Measurements from ENCODE around the gene PLA2G3. TPM values are rescaled to one million over a fixed set of nuclear protein-coding genes. Genes with fewer than 3 reads are reported as not detected.

The PLA2G3 gene
- total RNA-seq, 1 experiment from 2014 or later: not detected

- TF ChIP-seq CTCF (IDR thresholded peaks at IDR 0.05; ENCODE audit: insufficient read depth in 1 of 2, low read depth in 1 of 2, low read length in 1 of 2, severe bottlenecking in 1 of 2, unreplicated experiment in 1 of 2): no peak
- Histone ChIP-seq H3K36me3 (ENCODE audit: control insufficient read depth, insufficient read depth, low read length) (no peaks in the 10 kb centered on the region), H3K4me3 (ENCODE audit: low read depth, low read length) (no peak overlapping the region), H3K4me1 (no peaks in the 10 kb centered on the region), H3K27me3 (replicated peaks; ENCODE audit: control insufficient read depth, insufficient read depth, low read length) (no peaks in the 10 kb centered on the region), H3K9me3 (no peaks in the 10 kb centered on the region)
- Mint-ChIP-seq H3K27me3 (ENCODE audit: insufficient read depth, unreplicated experiment) (no peaks in the 10 kb centered on the region), H3K27ac (ENCODE audit: unreplicated experiment) (no peak overlapping the region), H3K4me3 (ENCODE audit: unreplicated experiment) (no peak overlapping the region), H3K9me3 (ENCODE audit: unreplicated experiment) (no peaks in the 10 kb centered on the region), H3K36me3 (ENCODE audit: insufficient read depth, unreplicated experiment) (no peaks in the 10 kb centered on the region), H3K4me1 (ENCODE audit: low read depth, unreplicated experiment) (no peaks in the 10 kb centered on the region)
- ChIA-PET CTCF (interaction anchor here (0.6 kb wide), 1 partner anchor 160 kb away, joined by 3 read pairs; no protein-coding TSS in a partner anchor), POLR2A (no interaction called here)
- DNase-seq: no peak
- intact Hi-C loops (cut with micrococcal nuclease; ENCODE audit: unreplicated experiment): no loop called here
- no TSS peak for BruUV-seq (replicated peaks)
Observed at GRCh38 chr22:31153357-31153756, 13.0 kb upstream of the PLA2G3 start.

GRCh38 chr22:31151872-31152271 lies 11.6 kb upstream of the PLA2G3 start:
- Histone ChIP-seq H3K4me3 (ENCODE audit: low read depth, low read length) (no peak overlapping the region), H3K9me3 (no peaks in the 10 kb centered on the region), H3K36me3 (ENCODE audit: control insufficient read depth, insufficient read depth, low read length) (no peaks in the 10 kb centered on the region), H3K27me3 (replicated peaks; ENCODE audit: control insufficient read depth, insufficient read depth, low read length) (no peaks in the 10 kb centered on the region), H3K4me1 (no peaks in the 10 kb centered on the region)
- Mint-ChIP-seq H3K27ac (ENCODE audit: unreplicated experiment) (no peak overlapping the region), H3K36me3 (ENCODE audit: insufficient read depth, unreplicated experiment) (no peaks in the 10 kb centered on the region), H3K4me1 (ENCODE audit: low read depth, unreplicated experiment) (no peaks in the 10 kb centered on the region), H3K4me3 (ENCODE audit: unreplicated experiment) (no peak overlapping the region), H3K27me3 (ENCODE audit: insufficient read depth, unreplicated experiment) (no peaks in the 10 kb centered on the region), H3K9me3 (ENCODE audit: unreplicated experiment) (no peaks in the 10 kb centered on the region)
- POLR2A ChIA-PET: no interaction called here
- TF ChIP-seq CTCF (IDR thresholded peaks at IDR 0.05; ENCODE audit: insufficient read depth in 1 of 2, low read depth in 1 of 2, low read length in 1 of 2, severe bottlenecking in 1 of 2, unreplicated experiment in 1 of 2): no peak
- BruUV-seq (replicated peaks): no TSS peak
- intact Hi-C loops (cut with micrococcal nuclease; ENCODE audit: unreplicated experiment): no loop called here
- CTCF ChIA-PET: interaction anchor here (0.7 kb wide), 1 partner anchor 16 kb away, joined by 3 read pairs; no protein-coding TSS in a partner anchor
- no peak for DNase-seq

- DNase-seq: peak in 1 of 2 experiments; percentile 40
- Histone ChIP-seq H3K9me3 (no peaks in the 10 kb centered on the region), H3K36me3 (ENCODE audit: control insufficient read depth, insufficient read depth, low read length) (no peaks in the 10 kb centered on the region), H3K4me3 (ENCODE audit: low read depth, low read length) (no peak overlapping the region), H3K27me3 (replicated peaks; ENCODE audit: control insufficient read depth, insufficient read depth, low read length) (no peaks in the 10 kb centered on the region), H3K4me1 (no peaks in the 10 kb centered on the region)
- Mint-ChIP-seq H3K27ac (ENCODE audit: unreplicated experiment) (no peak overlapping the region), H3K27me3 (ENCODE audit: insufficient read depth, unreplicated experiment) (no peaks in the 10 kb centered on the region), H3K9me3 (ENCODE audit: unreplicated experiment) (no peaks in the 10 kb centered on the region), H3K4me3 (ENCODE audit: unreplicated experiment) (no peak overlapping the region), H3K36me3 (ENCODE audit: insufficient read depth, unreplicated experiment) (no peaks in the 10 kb centered on the region), H3K4me1 (ENCODE audit: low read depth, unreplicated experiment) (no peaks in the 10 kb centered on the region)
- CTCF ChIA-PET: interaction anchor here (0.6 to 1.0 kb wide), 4 partner anchors 11 to 204 kb away, joined by 3 read pairs; partner anchors contain the start of genes PLA2G3, SELENOM and SMTN
- POLR2A ChIA-PET: no interaction called here
- TF ChIP-seq CTCF (IDR thresholded peaks at IDR 0.05; ENCODE audit: insufficient read depth in 1 of 2, low read depth in 1 of 2, low read length in 1 of 2, severe bottlenecking in 1 of 2, unreplicated experiment in 1 of 2): peak; percentile 38 to 57
- intact Hi-C loops (cut with micrococcal nuclease; ENCODE audit: unreplicated experiment): no loop called here
- BruUV-seq (replicated peaks): no TSS peak
Observed at GRCh38 chr22:31150615-31151014, 10.3 kb upstream of the PLA2G3 start.

Measured in Caco-2 (cell line).